ENCODE measurements around the gene SNRPA.

DNA sequence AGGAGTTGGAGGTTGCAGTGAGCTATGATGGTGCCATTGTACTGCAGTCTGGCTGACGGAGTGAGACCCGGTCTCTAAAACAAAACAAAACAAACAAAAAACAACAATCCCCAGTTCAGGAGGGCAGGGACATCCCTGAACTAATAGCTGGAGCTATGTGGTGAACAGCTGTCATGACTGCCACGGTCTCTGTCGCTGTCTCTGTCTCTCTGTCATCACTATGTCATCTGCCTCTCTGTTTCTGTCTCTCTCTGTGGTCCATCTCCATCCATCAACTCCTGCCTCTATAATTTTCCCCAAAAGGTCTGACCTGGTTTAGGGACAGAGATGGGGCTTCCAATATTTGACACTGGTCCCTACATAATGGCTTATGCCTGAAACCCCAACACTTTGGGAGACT, 26.7 kb upstream of the SNRPA start:
- TF ChIP-seq, protein P1, sequence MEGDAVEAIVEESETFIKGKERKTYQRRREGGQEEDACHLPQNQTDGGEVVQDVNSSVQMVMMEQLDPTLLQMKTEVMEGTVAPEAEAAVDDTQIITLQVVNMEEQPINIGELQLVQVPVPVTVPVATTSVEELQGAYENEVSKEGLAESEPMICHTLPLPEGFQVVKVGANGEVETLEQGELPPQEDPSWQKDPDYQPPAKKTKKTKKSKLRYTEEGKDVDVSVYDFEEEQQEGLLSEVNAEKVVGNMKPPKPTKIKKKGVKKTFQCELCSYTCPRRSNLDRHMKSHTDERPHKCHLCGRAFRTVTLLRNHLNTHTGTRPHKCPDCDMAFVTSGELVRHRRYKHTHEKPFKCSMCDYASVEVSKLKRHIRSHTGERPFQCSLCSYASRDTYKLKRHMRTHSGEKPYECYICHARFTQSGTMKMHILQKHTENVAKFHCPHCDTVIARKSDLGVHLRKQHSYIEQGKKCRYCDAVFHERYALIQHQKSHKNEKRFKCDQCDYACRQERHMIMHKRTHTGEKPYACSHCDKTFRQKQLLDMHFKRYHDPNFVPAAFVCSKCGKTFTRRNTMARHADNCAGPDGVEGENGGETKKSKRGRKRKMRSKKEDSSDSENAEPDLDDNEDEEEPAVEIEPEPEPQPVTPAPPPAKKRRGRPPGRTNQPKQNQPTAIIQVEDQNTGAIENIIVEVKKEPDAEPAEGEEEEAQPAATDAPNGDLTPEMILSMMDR (IDR thresholded peaks at IDR 0.05; ENCODE audit: insufficient read depth, low read length, poor library complexity, severe bottlenecking): no peak
- TF ChIP-seq EZH2phosphoT487 (conservative IDR thresholded peaks at IDR 0.05; ENCODE audit: low read length): no peak
